Right atrium auricular region (tissue), 2 donors: Measurements from ENCODE around the gene HCCS. TPM values are rescaled to one million over a fixed set of nuclear protein-coding genes. Genes with fewer than 3 reads are reported as not detected.
A peak's percentile ranks its signal among the peaks of the same experiment; 100 is the strongest.

Source experiments
- DNase-seq: peaks from one replicate; pipeline ENCODE4 v3.0.0-alpha.2; 2019; ENCODE audit warnings: low spot score
- H3K27ac ChIP-seq, 2 donors: fragments of 200-600 bp; sonication (generic); 1 replicate in 1 of 2; 2 replicates in 1 of 2; pipeline ENCODE4 v1.5.1; 2016 to 2019
- H3K27me3 ChIP-seq, 2 donors: fragments of 200-600 bp; sonication (generic); one replicate each; pipeline versions ENCODE4 v1.5.1 to v1.6.0; 2017 to 2019
- H3K36me3 ChIP-seq: fragments of 200-600 bp; sonication (generic); one replicate; pipeline ENCODE4 v1.5.1; 2016
- H3K4me1 ChIP-seq, 2 donors: fragments of 200-600 bp; sonication (generic); one replicate each; pipeline versions ENCODE4 v1.5.1 to v1.6.0; 2017 to 2019
- H3K4me3 ChIP-seq, 2 donors: fragments of 200-600 bp; sonication (generic); 1 replicate in 1 of 2; 2 replicates in 1 of 2; pipeline ENCODE4 v1.5.1; 2017 to 2019; ENCODE audit warnings: mild to moderate bottlenecking in 1 of 2, moderate library complexity in 1 of 2
- H3K9me3 ChIP-seq, 2 donors: fragments of 200-600 bp; sonication (generic); one replicate each; pipeline ENCODE4 v1.5.1; 2019
- CTCF ChIP-seq, 2 donors: fragments of 200-600 bp; sonication (generic); IDR thresholded peaks; one replicate each; pipeline ENCODE4 v1.5.1; 2019; ENCODE audit warnings: antibody characterized with exemption in 2 of 2
- total RNA-seq, 2 donors: library from RNA; depleted of rRNA; stranded (reverse); fragments of >200 nt; gene quantifications; one replicate each; pipeline ENCODE4 v1.1.0, GENCODE V29; 2016

The HCCS gene
- total RNA-seq, 2 donors from 2014 or later, result 24.0 to 25.0 TPM

- Histone ChIP-seq H3K4me3 (no peak overlapping the region), H3K27me3 (no peaks in the 10 kb centered on the region), H3K36me3 (no peaks in the 10 kb centered on the region), H3K27ac (no peak overlapping the region), H3K9me3 (no peaks in the 10 kb centered on the region), H3K4me1 (no peaks in the 10 kb centered on the region)
- peak in 1 of 2 donors; percentile 57 for TF ChIP-seq CTCF (IDR thresholded peaks at IDR 0.05)
- DNase-seq, result no peak
These were observed 10.7 kb upstream of the HCCS start for GRCh38 chrX:11100281-11101035.

GRCh38 chrX:11103006-11103405 is 8.1 kb upstream of the HCCS start:
- no peaks in the 10 kb centered on the region for H3K4me1 ChIP-seq
- DNase-seq, result no peak
- TF ChIP-seq CTCF (IDR thresholded peaks at IDR 0.05), result no peak
- no peaks in the 10 kb centered on the region for H3K27me3 ChIP-seq
- no peak overlapping the region for H3K4me3 ChIP-seq
- no peak overlapping the region for H3K27ac ChIP-seq
- no peaks in the 10 kb centered on the region for H3K36me3 ChIP-seq
- H3K9me3 ChIP-seq, result no peaks in the 10 kb centered on the region

GRCh38 chrX:11103751-11104150 is 7.4 kb upstream of the HCCS start:
- H3K9me3 ChIP-seq, result no peaks in the 10 kb centered on the region
- H3K4me1 ChIP-seq, result no peaks in the 10 kb centered on the region
- no peak overlapping the region for H3K4me3 ChIP-seq
- DNase-seq, result no peak
- H3K36me3 ChIP-seq, result no peaks in the 10 kb centered on the region
- H3K27ac ChIP-seq, result no peak overlapping the region
- no peaks in the 10 kb centered on the region for H3K27me3 ChIP-seq
- no peak for TF ChIP-seq CTCF (IDR thresholded peaks at IDR 0.05)

- TF ChIP-seq CTCF (IDR thresholded peaks at IDR 0.05), result no peak
- Histone ChIP-seq H3K27ac (no peak overlapping the region), H3K9me3 (no peaks in the 10 kb centered on the region), H3K27me3 (no peaks in the 10 kb centered on the region), H3K4me1 (no peaks in the 10 kb centered on the region), H3K4me3 (no peak overlapping the region), H3K36me3 (no peaks in the 10 kb centered on the region)
- no peak for DNase-seq
These were observed 6.1 kb upstream of the HCCS start for GRCh38 chrX:11105080-11105479.

GRCh38 chrX:11108253-11108941 is 2.7 kb upstream of the HCCS start:
- H3K4me1 ChIP-seq, result peaks cover 0 to 11% of the 10 kb centered on the region in 2 donors
- no peak overlapping the region for H3K27ac ChIP-seq
- TF ChIP-seq CTCF (IDR thresholded peaks at IDR 0.05), result no peak
- no peak overlapping the region for H3K4me3 ChIP-seq
- no peaks in the 10 kb centered on the region for H3K36me3 ChIP-seq
- H3K9me3 ChIP-seq, result no peaks in the 10 kb centered on the region
- no peak for DNase-seq
- no peaks in the 10 kb centered on the region for H3K27me3 ChIP-seq
